Renal cortex interstitium (tissue), 11 donors: Measurements from ENCODE around the gene TCF7L1. TPM values are rescaled to one million over a fixed set of nuclear protein-coding genes. Genes with fewer than 3 reads are reported as not detected.

Experiments used
- DNase-seq, 11 donors: peaks; one replicate each; pipeline ENCODE4 v3.0.0-alpha.2; 2013; ENCODE audit warnings: low read depth in 9 of 11, low spot score in 4 of 11; ENCODE audit errors: extremely low read depth in 1 of 11
- polyA plus RNA-seq, 3 donors: library from polyadenylated mRNA; unstranded; fragments of 120-200 nt; gene quantifications; one replicate each; pipeline ENCODE4 v1.2.1, GENCODE V29; 2013; ENCODE audit not compliant: insufficient read length in 3 of 3

TCF7L1 gene
- polyA plus RNA-seq, 3 donors, result 49.9 to 60.9 (median 57.8) TPM

DNA sequence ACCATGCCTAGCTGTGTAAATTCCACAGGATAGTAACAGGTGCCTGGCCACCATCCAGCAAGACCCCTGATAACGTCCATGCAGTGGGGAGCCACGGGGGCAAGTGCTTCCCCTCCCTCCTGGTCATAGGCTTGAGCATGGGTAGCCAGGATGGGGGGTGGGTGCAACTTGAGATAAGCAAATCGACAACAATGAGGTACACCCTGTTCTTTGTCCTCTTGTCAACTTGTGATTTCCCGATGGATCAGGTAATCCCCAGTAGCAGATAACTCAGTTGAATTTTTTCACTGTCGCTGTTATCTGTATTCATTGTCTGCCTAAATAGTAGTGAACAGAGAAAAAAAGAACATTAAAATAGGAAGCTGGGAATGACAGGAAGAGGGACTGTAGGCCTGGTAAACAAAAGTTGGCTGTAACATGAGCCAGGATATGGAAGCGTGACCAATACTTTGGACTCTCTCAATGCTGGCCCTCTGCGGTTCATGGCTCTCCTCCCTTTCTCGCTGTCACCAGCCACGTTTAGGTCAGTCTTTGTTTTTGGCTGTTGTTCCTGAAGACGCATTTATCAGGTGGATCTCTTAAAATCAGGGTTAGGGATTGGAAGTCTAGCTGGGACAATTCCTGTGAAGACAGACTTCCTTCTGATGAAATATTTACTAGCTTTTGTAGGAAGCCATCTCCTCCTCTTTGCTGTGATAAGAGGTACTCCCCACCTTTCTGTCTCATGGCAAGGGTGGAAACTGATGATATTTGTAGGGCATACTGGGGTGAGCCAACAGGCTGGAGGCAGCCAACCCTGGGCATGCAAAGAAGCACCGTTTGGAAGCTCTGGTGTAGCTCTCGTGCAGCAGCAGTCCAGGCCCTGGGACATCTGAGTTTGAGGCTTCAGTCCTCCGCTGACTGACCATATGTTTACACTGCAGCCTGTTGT, 42.4 kb downstream of the TCF7L1 start:
- DNase-seq, result no peak

DNA sequence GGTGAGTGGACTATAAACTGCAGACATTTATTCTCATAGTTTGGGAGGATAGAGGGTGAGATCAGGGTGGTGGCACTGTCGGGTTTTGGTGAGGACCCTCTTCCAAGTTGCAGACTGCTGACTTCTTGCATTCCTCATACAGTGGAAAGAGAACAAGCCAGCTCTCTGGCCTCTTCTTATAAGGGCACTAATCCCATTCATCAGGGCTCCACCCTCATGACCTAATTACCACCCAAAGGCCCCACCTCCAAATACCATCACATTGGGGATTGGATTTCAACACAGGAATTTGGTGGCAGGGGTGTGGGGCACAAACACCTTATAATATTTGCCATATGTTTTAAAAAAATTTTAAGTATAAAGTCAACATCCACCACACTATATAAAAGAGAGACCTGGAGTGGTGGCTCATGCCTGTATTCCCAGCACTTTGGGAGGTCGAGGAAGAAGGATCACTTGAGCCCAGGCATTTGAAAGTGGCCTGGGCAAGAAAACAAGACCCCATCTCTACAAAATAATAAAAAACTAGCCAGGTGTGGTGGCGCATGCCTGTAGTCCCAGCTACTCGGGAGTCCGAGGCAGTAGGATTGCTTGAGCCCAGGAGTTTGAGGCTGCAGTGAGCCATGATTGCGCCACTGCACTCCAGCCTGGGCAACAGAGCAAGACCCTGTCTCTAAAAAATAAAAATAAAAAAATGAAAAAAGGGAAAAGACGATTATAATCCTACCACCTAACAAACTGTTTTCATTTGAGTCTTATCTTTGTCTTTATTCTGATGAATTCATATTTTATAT, 44.0 kb downstream of the TCF7L1 start:
- no peak for DNase-seq

DNA sequence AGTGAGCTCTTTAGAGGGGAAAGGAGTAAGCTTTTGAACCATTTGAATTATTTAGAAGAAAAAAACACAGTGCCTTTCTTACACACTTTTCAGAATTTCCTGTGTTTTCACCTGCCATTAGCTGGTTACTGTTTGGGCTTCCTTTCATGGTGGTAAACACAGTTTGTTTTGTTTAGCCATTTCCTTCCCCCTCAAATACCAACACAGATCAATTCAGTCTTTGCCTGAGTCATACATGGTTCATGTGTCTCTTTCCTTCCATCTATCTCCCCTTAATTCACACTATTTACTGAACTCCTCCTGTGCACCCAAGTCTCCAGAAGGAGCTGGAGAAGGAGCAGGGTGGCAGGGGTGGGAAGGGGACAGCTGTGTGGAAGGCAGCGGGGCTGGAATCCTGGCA, 45.0 kb downstream of the TCF7L1 start:
- no peak for DNase-seq

DNA sequence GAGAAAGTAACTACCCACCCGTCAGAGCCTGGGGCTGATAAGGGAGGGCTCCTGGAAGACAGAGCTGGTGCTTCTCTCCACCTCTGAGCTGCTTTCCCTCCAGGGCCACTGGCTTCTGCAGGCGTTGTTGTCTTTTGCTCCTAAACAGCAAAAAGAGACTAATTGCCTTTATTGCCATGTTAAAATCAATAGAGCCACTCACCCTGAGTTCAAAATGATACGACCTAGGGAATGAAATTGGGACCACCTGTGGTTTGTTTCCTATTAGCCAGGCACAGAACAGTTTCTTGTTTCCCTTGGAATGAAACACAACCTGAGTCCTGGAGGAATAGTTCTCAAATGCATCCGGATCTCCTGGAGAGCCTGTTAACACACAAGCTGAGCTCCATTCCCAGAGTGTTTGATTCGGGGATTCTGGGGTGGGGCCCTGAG, 45.8 kb downstream of the TCF7L1 start:
- no peak for DNase-seq

DNA sequence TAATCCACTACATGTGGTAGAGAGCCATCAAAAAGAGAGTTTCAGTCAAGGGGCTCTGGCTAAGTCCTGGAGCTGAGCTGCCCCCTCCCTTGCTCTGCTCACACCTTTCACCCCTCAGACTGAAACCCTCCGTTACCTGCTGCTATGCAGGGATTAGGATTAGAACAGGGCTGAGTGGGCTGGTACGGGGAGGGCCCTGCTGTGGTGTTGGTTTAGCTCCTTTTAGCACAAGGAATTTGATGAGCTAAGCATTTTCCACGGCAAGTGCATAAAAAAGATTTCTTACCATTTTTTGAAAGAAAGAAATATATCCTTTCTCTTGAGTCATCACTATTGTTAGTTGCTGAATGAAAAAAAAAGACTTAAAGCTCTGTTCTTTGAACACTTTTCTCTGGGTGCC, 46.3 kb downstream of the TCF7L1 start:
- no peak for DNase-seq

DNA sequence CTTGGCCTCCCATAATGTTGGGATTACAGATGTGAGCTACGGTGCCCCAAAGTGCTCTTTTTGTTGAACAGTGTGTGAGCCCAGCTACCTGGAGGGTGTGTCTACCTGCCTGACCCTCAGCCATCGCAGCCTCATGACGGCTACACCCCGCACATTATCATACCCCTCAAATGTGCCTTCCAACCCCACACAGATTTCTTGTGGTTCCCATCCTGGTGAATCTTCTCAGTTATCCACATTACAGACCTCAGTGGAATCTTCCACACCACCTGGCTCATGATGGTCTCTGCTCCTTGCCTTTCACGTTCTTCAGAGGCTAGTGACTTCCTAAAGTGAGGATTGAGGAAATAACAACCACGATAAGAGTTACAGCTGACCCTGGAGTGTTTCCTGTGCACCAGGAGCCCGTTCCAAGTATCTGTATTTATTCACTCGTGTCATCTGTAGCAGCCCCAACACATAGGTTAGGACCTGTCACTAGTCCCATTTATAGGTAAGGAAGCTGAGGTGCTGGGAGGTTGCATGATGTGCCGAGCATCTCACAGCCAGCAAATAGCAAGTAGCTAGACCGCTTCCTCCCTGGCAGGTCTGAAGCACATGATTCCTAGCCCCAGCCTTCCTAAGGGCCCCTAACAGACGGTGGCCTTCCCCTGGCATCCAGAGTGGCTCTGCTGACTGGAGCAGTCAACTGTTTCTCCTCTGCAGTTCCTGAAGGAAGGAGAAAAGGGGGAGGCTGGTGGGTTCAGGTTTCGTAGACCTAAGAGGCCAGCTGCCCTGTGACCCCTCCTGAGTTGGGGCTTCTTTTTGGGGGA, 47.3 kb downstream of the TCF7L1 start:
- DNase-seq, result no peak

DNA sequence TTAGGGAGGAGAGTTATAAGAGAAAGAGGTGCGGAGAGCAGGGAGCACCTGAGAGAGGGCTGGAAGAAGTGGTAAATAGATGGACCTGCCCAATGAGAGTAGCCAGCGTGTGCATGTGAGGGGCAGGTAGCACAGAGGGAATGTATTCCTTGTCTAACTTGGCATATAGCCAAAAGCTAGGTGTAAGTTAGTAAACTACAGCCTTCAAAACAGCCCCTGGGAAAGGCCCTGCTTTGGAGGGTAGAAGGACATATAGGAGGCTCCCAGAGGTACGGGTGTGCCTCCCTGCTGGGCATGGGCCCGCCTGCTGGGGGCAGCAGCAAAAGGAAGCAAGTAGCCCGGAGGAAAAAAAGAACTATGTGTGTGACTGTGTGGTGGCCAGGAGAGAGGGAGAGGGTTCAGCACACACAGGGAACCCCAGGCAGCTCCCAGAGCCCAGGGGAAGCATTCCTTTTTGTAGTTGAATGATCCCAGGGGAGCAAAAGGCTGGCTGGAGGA, 48.0 kb downstream of the TCF7L1 start:
- DNase-seq, result no peak

DNA sequence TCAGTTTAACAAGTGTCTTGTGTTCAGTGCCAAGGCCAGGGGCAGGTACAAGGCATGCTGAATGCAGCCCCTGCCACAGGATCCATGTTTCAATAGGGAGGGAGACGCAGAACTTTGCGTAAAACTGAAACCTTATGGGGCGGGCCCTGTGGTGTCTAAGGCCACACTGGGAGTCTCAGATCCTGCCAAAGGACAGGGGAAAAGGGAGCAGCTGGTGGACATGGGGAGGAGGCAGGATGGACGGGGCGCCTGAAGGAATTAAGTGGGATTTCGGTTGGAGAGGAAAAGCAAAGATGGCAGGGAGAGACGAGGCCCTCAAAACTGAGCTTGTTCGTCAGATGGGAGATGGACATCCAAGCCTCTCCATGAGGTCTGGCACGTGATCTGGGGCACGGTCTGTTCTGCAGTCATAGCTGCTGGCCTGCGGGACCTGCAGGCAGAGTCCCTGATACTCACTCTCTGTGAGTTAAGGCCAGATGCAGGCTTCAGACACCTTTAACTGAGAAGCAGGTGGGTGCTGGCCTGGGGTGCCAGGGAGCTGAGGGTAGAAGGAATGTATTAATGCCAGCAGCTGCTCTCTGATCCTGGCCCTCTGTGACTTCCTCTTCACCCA, 48.8 kb downstream of the TCF7L1 start:
- no peak for DNase-seq

DNA sequence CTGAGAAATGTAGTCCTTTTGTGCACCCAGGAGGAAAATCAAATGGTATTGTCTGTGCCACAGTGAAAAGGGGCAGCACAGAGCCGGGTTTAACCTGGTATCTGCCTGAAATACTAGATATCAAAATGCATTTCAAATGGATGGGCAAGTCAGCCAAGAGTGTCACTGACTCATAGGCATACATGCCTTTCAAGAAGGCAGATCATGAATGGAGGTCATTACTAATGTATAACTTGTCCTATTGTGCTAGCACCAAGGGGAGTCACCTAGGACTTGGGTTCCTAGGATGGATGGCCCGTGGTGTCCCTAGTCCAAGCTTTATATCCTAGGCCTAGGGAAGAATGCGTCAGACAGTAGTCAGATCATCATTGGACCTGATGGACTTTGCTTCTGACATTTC, 49.9 kb downstream of the TCF7L1 start:
- no peak for DNase-seq

DNA sequence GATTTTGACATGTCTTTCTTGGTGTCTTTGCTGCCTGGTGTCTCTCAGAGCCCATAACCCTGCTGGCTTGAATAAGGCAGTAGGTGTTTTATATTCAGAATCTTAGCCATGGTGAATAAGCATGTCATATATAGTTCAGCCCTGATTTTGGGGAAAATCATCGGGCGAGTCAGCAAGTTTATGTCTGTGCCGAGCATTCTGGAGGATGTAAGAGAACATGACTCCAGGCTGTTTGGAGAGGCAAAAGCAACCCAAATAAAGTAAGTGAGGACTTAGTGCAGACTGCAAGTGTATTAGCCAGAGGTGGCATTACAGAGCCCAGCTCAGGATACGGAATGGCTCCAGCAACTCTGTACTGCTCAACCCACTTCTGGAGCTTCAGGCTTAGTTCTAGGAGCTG, 50.3 kb downstream of the TCF7L1 start:
- no peak for DNase-seq

DNA sequence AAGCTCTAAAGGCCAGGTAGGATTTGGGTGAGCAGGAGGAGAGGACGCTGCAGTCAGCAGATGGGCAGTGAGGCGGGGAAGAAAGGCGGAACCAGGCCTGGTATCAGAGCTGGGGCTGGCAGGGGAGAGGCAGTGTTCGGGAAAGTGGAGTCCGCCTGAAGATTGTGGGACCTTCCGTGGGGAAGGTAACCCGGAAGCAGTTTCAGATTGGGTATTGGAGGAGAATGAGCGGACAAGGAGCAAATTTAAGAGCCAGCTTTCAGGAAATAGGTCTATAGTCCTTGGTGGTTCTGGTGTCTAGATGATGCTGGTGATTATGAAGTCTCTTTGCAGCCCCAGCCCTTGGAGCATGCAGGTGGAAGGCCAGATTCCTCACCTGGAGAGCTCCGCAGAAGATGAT, 51.0 kb downstream of the TCF7L1 start:
- no peak for DNase-seq

DNA sequence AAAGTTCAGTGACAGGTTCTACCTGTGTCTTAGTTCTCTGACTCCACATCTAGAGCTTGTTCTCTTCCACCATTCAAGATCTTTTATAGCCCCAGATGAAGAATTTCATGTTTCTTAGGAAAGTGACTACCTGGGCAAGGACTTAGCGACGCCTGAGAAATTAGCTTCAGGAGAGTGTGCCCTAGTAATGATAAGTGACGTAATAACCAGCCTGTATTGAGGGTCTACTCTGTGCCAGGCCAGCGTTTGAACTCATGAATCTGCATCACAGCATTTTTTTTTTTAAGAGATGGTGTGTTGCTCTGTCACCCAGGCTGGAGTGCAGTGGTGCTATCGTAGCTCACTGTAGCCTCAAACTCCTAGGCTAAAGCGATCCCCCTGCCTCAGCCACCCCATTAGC, 51.8 kb downstream of the TCF7L1 start:
- DNase-seq, result no peak

DNA sequence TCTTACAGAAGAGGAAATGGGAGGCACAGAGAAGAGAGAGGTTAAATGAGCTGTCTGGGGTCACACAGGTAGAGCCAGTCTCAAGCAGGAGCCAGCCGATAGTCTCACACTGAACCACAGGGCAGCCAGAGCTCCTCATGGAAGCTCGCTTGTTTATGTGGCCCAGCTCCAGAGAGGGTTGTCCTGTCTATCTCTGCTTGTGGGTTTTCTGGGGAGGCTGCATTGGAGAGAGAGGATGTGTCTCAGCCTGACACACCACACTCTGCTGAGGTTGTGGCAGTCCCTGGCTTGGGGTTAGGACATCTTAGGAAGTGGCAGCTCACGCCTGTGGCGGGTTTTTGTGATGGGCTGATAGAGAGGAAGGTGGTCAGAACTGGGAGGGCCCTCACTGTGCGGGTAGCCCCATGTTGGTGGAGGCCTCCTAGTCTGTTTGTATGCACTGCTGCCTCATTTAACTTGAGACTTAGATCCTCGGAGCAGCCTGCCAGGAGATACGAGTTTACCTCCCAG, 52.3 kb downstream of the TCF7L1 start:
- DNase-seq, result no peak

DNA sequence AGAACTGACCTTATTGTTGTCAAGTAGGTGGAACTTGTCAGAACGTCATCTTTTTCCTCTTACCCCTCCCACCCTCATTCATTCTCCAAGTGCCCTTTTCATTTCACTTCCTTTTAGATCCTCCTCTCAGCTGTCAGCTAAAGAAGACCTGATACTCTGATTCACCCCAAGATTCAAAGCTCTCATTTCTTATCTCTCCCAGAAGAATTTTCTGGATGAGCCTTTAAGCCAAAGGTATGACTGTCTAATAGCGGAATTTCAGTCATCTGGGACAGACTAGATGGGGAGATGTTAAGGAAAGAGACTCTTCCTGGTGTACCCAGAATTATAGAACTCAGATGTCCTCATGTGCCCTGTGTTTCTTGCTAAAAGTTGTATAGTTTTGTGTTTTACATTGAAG, 53.9 kb downstream of the TCF7L1 start:
- DNase-seq, result no peak

DNA sequence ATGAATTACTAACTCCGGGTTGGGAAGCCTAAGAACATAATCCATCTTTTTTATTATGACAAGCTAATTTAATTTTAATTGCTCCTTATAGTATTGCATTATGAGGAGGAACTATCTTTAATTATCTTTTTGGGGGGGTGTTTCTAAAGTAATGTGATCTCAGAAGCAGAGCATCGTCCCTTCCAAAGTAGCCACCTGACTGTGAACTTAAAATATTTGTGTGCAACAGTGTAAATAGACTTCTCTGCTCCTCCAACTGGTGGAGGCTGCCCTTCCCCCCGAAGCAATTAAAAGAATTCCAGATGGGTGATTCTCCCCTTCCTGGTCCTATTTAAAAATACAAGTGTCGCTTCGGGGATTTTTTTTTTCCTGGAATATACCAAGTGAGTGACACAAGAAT, 55.7 kb downstream of the TCF7L1 start:
- no peak for DNase-seq

DNA sequence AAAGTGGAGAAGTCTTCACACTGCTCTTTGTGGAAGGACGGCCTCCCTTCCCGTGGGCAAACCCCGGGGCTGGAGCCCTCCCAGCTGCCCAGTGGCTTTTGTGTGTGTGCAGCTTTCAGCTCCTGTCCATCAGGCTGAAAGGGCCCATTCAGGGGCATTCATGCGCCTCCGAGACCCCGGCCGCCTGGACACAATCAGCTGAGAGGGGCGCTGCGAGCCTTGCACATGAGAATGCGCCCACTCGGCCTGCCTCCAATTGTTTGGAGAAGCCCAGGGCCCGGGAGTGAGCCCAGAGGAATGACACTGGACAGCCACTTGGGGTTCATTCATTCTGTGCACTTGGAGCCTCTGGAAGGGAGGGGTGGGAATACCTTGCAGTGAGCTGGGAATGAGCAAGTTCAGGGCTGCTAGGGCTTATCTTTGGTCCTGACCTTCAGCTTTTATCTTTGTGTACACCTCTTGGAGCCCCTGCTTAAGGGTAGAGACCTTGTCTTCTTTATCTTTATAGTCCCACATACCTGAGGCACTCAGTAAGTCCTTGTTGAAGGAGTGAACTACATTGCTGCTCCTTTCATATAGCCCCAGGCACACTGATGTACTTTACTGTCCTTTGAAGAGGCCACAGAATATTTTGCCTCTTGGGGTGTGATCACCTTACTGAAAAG, 56.5 kb downstream of the TCF7L1 start:
- DNase-seq, result no peak

DNA sequence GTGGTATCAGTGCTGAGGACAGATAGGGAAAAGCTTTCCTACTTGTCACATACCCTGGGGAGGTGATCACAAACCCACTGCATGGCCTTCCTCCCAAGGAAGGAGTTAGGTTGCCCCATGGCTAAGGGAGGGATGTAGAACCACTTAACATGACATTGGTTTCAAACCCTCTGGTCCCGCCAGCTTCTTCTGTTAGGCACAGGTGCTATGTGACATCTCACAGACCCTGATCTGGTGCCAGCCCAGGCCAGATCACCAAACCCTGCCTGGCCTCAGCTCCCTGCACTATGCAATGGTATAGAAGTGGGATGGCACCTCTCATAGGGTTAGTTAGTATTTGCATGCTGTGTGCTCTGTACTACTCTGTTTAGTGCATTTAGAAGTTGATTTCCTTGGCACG, 58.0 kb downstream of the TCF7L1 start:
- DNase-seq, result no peak

DNA sequence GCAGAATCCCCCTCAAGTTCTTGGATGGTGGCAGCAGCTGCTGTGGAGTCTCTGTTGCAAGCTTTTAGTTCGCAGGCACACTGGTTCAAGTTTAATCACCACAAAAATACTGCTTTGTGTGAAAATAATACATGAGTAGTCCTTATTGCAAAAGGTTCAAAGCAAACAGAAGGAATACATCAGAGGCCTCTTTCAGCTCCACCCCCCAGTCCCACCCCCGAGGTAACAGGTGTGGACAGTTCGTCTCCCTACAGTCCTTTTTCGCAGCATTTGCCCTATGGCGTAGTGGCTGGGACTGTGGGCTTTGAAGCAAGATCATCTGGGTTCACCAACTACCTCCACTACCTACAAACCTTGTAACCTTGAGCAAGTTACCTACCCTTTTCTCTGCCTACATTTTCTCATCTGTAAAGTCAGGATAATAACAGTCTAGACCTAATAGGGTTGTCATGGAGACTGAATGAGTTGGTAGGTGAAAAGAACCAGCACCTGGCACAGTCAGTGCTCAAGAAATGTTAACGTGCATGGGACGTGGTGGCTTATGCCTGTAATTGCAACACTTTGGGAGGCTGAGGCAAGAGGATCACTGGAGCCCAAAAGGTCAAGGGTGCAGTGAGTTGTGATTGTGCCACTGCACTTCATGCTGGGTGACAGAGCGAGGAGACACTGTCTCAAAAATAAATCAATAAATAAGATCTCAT, 61.7 kb downstream of the TCF7L1 start:
- DNase-seq, result no peak
